Thoracic aorta (tissue), 2 donors: Measurements from ENCODE around the gene PDE8B. TPM values are rescaled to one million over a fixed set of nuclear protein-coding genes. Genes with fewer than 3 reads are reported as not detected.
"Not testable (repeated sequence)": the region's sequence is repeated elsewhere in the genome, so short reads cannot be mapped to it uniquely, and the experiment has no call there.

Experiments used
- ATAC-seq: fragments of 150-250 bp; one replicate; pipeline ENCODE4 v1.8.0; 2017; ENCODE audit warnings: low read depth; ENCODE audit not compliant: insufficient number of reproducible peaks, low FRiP score
- DNase-seq: peaks from one replicate; pipeline ENCODE4 v3.0.0-alpha.2; 2020; ENCODE audit warnings: low spot score
- H3K27ac ChIP-seq, 2 donors: fragments of 200-600 bp; sonication (generic); 1 replicate in 1 of 2; 2 replicates in 1 of 2; pipeline ENCODE4 v1.5.1; 2016; ENCODE audit warnings: mild to moderate bottlenecking in 2 of 2, moderate library complexity in 2 of 2
- H3K27me3 ChIP-seq: fragments of 200-600 bp; sonication (generic); replicated peaks from 2 replicates; pipeline ENCODE4 v1.6.0; 2016; ENCODE audit warnings: mild to moderate bottlenecking; ENCODE audit not compliant: insufficient read depth
- H3K36me3 ChIP-seq: fragments of 200-600 bp; sonication (generic); one replicate; pipeline ENCODE4 v1.5.1; 2016
- H3K4me1 ChIP-seq, 2 donors: fragments of 200-600 bp; sonication (generic); 1 replicate in 1 of 2; 2 replicates in 1 of 2; pipeline versions ENCODE4 v1.5.1 to v1.6.0; 2016; ENCODE audit warnings: low read depth in 2 of 2, mild to moderate bottlenecking in 1 of 2; ENCODE audit not compliant: control insufficient read depth in 1 of 2
- H3K4me3 ChIP-seq: fragments of 200-600 bp; sonication (generic); 2 replicates; pipeline ENCODE4 v1.5.1; 2016; ENCODE audit warnings: mild to moderate bottlenecking
- H3K9me3 ChIP-seq: fragments of 200-600 bp; sonication (generic); 2 replicates; pipeline ENCODE4 v1.5.1; 2016
- total RNA-seq, 2 donors: library from RNA; depleted of rRNA; stranded (reverse); fragments of >200 nt; gene quantifications; one replicate each; pipeline versions ENCODE4 v1.1.0 to v1.2.3, GENCODE V29; 2016
- TF ChIP-seq, protein P1 (sequence below): fragments of 200-600 bp; sonication (generic); IDR thresholded peaks from one replicate; pipeline ENCODE4 v1.5.1; 2019; ENCODE audit warnings: antibody characterized with exemption

Gene PDE8B
- total RNA-seq, 2 donors from 2014 or later: 22.7 to 59.8 TPM

- H3K4me3 ChIP-seq: no peak overlapping the region
- TF ChIP-seq, protein P1, sequence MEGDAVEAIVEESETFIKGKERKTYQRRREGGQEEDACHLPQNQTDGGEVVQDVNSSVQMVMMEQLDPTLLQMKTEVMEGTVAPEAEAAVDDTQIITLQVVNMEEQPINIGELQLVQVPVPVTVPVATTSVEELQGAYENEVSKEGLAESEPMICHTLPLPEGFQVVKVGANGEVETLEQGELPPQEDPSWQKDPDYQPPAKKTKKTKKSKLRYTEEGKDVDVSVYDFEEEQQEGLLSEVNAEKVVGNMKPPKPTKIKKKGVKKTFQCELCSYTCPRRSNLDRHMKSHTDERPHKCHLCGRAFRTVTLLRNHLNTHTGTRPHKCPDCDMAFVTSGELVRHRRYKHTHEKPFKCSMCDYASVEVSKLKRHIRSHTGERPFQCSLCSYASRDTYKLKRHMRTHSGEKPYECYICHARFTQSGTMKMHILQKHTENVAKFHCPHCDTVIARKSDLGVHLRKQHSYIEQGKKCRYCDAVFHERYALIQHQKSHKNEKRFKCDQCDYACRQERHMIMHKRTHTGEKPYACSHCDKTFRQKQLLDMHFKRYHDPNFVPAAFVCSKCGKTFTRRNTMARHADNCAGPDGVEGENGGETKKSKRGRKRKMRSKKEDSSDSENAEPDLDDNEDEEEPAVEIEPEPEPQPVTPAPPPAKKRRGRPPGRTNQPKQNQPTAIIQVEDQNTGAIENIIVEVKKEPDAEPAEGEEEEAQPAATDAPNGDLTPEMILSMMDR: no peak
- H3K36me3 ChIP-seq: peaks cover 10% of the 10 kb centered on the region
- peaks cover 8 to 26% of the 10 kb centered on the region in 2 donors for H3K4me1 ChIP-seq
- peak overlapping the region in 1 of 2 donors; percentile 9 for H3K27ac ChIP-seq
- no peaks in the 10 kb centered on the region for H3K9me3 ChIP-seq
- no peaks in the 10 kb centered on the region for H3K27me3 ChIP-seq
- DNase-seq (no peak), ATAC-seq (no peak)
Observed at GRCh38 chr5:77449981-77450380, 239.5 kb downstream of the PDE8B start.

- H3K27me3 ChIP-seq: no peaks in the 10 kb centered on the region
Observed at GRCh38 chr5:77452351-77452750, 241.9 kb downstream of the PDE8B start.

DNA sequence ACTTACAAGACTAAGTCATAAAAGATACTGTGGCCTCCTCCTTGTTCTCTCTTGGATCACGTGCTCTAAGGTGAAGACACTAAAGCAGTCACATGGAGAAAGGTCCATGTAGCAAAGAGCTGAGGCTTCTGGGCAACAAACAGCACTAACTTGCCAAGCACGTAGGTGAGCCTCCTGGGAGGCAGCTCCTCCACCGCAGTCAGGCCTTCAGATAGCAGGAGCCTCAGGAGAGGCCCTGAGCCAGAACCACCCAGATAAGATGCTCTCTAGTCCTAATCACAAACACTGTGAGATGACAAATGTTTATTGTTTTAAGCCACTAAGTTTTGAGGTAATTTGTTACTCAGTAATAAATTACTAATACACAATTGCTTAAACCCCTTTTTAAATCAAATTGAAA lies 243.6 kb downstream of the PDE8B start:
- Histone ChIP-seq H3K36me3 (no peaks in the 10 kb centered on the region), H3K4me1 (peaks cover 8 to 25% of the 10 kb centered on the region in 2 donors), H3K27me3 (no peaks in the 10 kb centered on the region), H3K27ac (no peak overlapping the region), H3K9me3 (no peaks in the 10 kb centered on the region), H3K4me3 (no peak overlapping the region)
- TF ChIP-seq, protein P1: no peak
- ATAC-seq (no peak), DNase-seq (no peak)

More at GRCh38 chr5:77452351-77452750, 241.9 kb downstream of the PDE8B start:
- ATAC-seq (no peak), DNase-seq (no peak)
- peaks cover 8 to 26% of the 10 kb centered on the region in 2 donors for H3K4me1 ChIP-seq
- peaks cover 10% of the 10 kb centered on the region for H3K36me3 ChIP-seq
- H3K4me3 ChIP-seq: no peak overlapping the region
- TF ChIP-seq, protein P1: no peak
- no peaks in the 10 kb centered on the region for H3K9me3 ChIP-seq
- no peak overlapping the region for H3K27ac ChIP-seq

- TF ChIP-seq, protein P1: no peak
- Histone ChIP-seq H3K36me3 (no peaks in the 10 kb centered on the region), H3K4me1 (no peaks in the 10 kb centered on the region), H3K27me3 (no peaks in the 10 kb centered on the region), H3K4me3 (no peak overlapping the region), H3K27ac (no peak overlapping the region), H3K9me3 (no peaks in the 10 kb centered on the region)
- ATAC-seq: no peak
- no peak for DNase-seq
Observed at GRCh38 chr5:77461287-77461686, 250.8 kb downstream of the PDE8B start.

GRCh38 chr5:77463905-77464304 lies 253.4 kb downstream of the PDE8B start:
- no peak overlapping the region for H3K27ac ChIP-seq
- TF ChIP-seq, protein P1: no peak
- H3K36me3 ChIP-seq: no peaks in the 10 kb centered on the region
- no peak for DNase-seq
- H3K9me3 ChIP-seq: no peaks in the 10 kb centered on the region
- H3K4me1 ChIP-seq: no peaks in the 10 kb centered on the region
- no peak for ATAC-seq
- no peaks in the 10 kb centered on the region for H3K27me3 ChIP-seq
- H3K4me3 ChIP-seq: no peak overlapping the region

GRCh38 chr5:77468875-77469274 lies 258.4 kb downstream of the PDE8B start:
- not testable (repeated sequence) for H3K27me3 ChIP-seq, ATAC-seq, H3K27ac ChIP-seq, H3K36me3 ChIP-seq, DNase-seq, H3K4me1 ChIP-seq, H3K4me3 ChIP-seq, H3K9me3 ChIP-seq

GRCh38 chr5:77475041-77475440 lies 264.6 kb downstream of the PDE8B start:
- not testable (repeated sequence) for DNase-seq, H3K36me3 ChIP-seq, H3K4me3 ChIP-seq, H3K4me1 ChIP-seq, H3K9me3 ChIP-seq, ATAC-seq, H3K27me3 ChIP-seq, H3K27ac ChIP-seq
